Body of pancreas (tissue), 4 donors: ENCODE data around the gene HECTD3. TPM values are rescaled to one million over a fixed set of nuclear protein-coding genes. Genes with fewer than 3 reads are reported as not detected.

ENCODE experiments used
- ATAC-seq: fragments of 150-250 bp; one replicate; pipeline ENCODE4 v1.9.1; 2016
- DNase-seq, 4 donors: peaks; one replicate each; pipeline ENCODE4 v3.0.0-alpha.2; 2019
- H3K27ac ChIP-seq, 4 donors: fragments of 200-600 bp; sonication (generic); 1 replicate in 3 of 4; 2 replicates in 1 of 4; pipeline versions ENCODE4 v1.5.1 to v1.6.1; 2016 to 2019; ENCODE audit warnings: mild to moderate bottlenecking in 1 of 4, mixed read lengths in 1 of 4, moderate library complexity in 1 of 4
- H3K27me3 ChIP-seq, 2 donors: fragments of 200-600 bp; sonication (generic); one replicate each; pipeline ENCODE4 v1.6.0; 2016; ENCODE audit warnings: mild to moderate bottlenecking in 1 of 2
- H3K36me3 ChIP-seq, 2 donors: fragments of 200-600 bp; sonication (generic); replicated peaks in 1 of 2; 2 replicates each; pipeline ENCODE4 v1.5.1; 2016; ENCODE audit warnings: low read depth in 2 of 2; ENCODE audit not compliant: insufficient read depth in 1 of 2
- H3K4me1 ChIP-seq: fragments of 200-600 bp; sonication (generic); one replicate; pipeline ENCODE4 v1.6.0; 2016
- H3K4me3 ChIP-seq, 2 donors: fragments of 200-600 bp; sonication (generic); 1 replicate in 1 of 2; 2 replicates in 1 of 2; pipeline ENCODE4 v1.5.1; 2016 to 2019
- H3K9me3 ChIP-seq, 3 donors: fragments of 200-600 bp; sonication (generic); 1 replicate in 2 of 3; 2 replicates in 1 of 3; pipeline ENCODE4 v1.5.1; 2016
- POLR2A ChIP-seq, 3 donors: fragments of 450-650 bp; IDR thresholded peaks; one replicate each; pipeline ENCODE4 v1.6.1; 2016; ENCODE audit warnings: antibody characterized with exemption in 3 of 3, mild to moderate bottlenecking in 2 of 3
- WGBS, 2 donors: methylation state at CpG; one replicate each; pipeline ENCODE4 v1.1.5; 2017; 5-methylcytosine and 5-hydroxymethylcytosine counted together
- intact Hi-C: fragments of 100-400 bp; cut with DNase I; formaldehyde crosslinking; loops from one replicate; pipeline ENCODE4 v1.15.1; 2023
- total RNA-seq, 2 donors: library from RNA; depleted of rRNA; stranded (reverse); fragments of >200 nt; gene quantifications; one replicate each; pipeline ENCODE4 v1.1.0, GENCODE V29; 2016
- TF ChIP-seq, protein P1 (sequence below), 7 experiments: fragments of 450-650 bp in 4 of 7; fragments of 200-600 bp in 3 of 7; sonication (generic) in 3 of 7; IDR thresholded peaks; one replicate each; pipeline ENCODE4 v1.5.1; 2016 to 2019; ENCODE audit warnings: antibody characterized with exemption in 7 of 7

HECTD3 gene
- total RNA-seq, 2 donors from 2014 or later = 42.3 to 51.4 TPM

- DNase-seq (no peak), ATAC-seq (no peak)
- TF ChIP-seq, protein P1, sequence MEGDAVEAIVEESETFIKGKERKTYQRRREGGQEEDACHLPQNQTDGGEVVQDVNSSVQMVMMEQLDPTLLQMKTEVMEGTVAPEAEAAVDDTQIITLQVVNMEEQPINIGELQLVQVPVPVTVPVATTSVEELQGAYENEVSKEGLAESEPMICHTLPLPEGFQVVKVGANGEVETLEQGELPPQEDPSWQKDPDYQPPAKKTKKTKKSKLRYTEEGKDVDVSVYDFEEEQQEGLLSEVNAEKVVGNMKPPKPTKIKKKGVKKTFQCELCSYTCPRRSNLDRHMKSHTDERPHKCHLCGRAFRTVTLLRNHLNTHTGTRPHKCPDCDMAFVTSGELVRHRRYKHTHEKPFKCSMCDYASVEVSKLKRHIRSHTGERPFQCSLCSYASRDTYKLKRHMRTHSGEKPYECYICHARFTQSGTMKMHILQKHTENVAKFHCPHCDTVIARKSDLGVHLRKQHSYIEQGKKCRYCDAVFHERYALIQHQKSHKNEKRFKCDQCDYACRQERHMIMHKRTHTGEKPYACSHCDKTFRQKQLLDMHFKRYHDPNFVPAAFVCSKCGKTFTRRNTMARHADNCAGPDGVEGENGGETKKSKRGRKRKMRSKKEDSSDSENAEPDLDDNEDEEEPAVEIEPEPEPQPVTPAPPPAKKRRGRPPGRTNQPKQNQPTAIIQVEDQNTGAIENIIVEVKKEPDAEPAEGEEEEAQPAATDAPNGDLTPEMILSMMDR (IDR thresholded peaks at IDR 0.05) = no peak
- TF ChIP-seq POLR2A (IDR thresholded peaks at IDR 0.05) = no peak
- WGBS, 2 donors = 83 to 90% methylated on average over 5 of the region's 5 CpGs
- no peaks in the 10 kb centered on the region for H3K27me3 ChIP-seq
- intact Hi-C loops = no loop called here
- H3K4me1 ChIP-seq = no peaks in the 10 kb centered on the region
- no peak overlapping the region for H3K27ac ChIP-seq
- no peaks in the 10 kb centered on the region for H3K9me3 ChIP-seq
- H3K4me3 ChIP-seq = no peak overlapping the region
- no peaks in the 10 kb centered on the region for H3K36me3 ChIP-seq
Observed at GRCh38 chr1:45047032-45047431, 35.9 kb upstream of the HECTD3 start.

GRCh38 chr1:45044916-45045315 is 33.8 kb upstream of the HECTD3 start:
- intact Hi-C loops = no loop called here
- Histone ChIP-seq H3K4me1 (no peaks in the 10 kb centered on the region), H3K36me3 (no peaks in the 10 kb centered on the region), H3K9me3 (no peaks in the 10 kb centered on the region), H3K4me3 (no peak overlapping the region), H3K27me3 (no peaks in the 10 kb centered on the region), H3K27ac (no peak overlapping the region)
- WGBS, 2 donors = 92 to 94% methylated on average over 1 of the region's 1 CpG
- no peak for TF ChIP-seq POLR2A (IDR thresholded peaks at IDR 0.05)
- TF ChIP-seq, protein P1 (IDR thresholded peaks at IDR 0.05) = no peak
- DNase-seq = no peak
- ATAC-seq = no peak

- Histone ChIP-seq H3K4me1 (no peaks in the 10 kb centered on the region), H3K27me3 (no peaks in the 10 kb centered on the region), H3K36me3 (no peaks in the 10 kb centered on the region), H3K4me3 (no peak overlapping the region), H3K27ac (no peak overlapping the region), H3K9me3 (no peaks in the 10 kb centered on the region)
- DNase-seq (no peak), ATAC-seq (no peak)
- intact Hi-C loops = no loop called here
- no peak for TF ChIP-seq POLR2A (IDR thresholded peaks at IDR 0.05)
- TF ChIP-seq, protein P1 (IDR thresholded peaks at IDR 0.05) = no peak
- 81 to 84% methylated on average over 5 of the region's 5 CpGs for WGBS, 2 donors
Observed at GRCh38 chr1:45043094-45043493, 32.0 kb upstream of the HECTD3 start.

DNA sequence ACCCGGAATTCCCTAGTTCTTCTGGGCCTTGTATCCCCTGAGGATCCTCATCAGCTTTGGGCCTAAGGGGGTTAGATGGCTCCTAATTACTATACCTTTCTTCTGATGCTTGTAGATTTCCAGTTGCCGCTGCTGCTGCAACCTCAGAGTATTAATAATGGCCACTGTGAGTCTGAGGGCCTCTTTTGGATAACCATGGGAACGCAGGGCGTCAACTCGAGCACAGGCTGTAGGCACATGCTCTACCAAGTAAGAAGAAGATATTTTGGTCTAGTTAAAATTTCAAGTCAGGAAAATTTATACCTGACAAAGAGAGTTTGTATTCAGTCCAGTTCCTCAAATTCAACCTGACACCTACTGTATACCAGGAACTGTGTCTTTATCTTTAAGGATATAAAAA is 29.2 kb upstream of the HECTD3 start:
- intact Hi-C loops = no loop called here
- Histone ChIP-seq H3K4me3 (no peak overlapping the region), H3K4me1 (no peaks in the 10 kb centered on the region), H3K36me3 (no peaks in the 10 kb centered on the region), H3K9me3 (no peaks in the 10 kb centered on the region), H3K27ac (no peak overlapping the region), H3K27me3 (no peaks in the 10 kb centered on the region)
- WGBS, 2 donors = 89 to 95% methylated on average over 5 of the region's 5 CpGs
- TF ChIP-seq POLR2A (IDR thresholded peaks at IDR 0.05) = no peak
- TF ChIP-seq, protein P1 (IDR thresholded peaks at IDR 0.05) = no peak
- ATAC-seq = no peak
- DNase-seq = no peak

GRCh38 chr1:45038661-45039364 is 27.7 kb upstream of the HECTD3 start:
- Histone ChIP-seq H3K4me3 (no peak overlapping the region), H3K36me3 (no peaks in the 10 kb centered on the region), H3K27ac (no peak overlapping the region), H3K4me1 (no peaks in the 10 kb centered on the region), H3K27me3 (no peaks in the 10 kb centered on the region), H3K9me3 (no peaks in the 10 kb centered on the region)
- DNase-seq = no peak
- ATAC-seq = no peak
- intact Hi-C loops = no loop called here
- 82 to 83% methylated on average over 8 of the region's 8 CpGs for WGBS, 2 donors
- TF ChIP-seq, protein P1 (IDR thresholded peaks at IDR 0.05) = no peak
- TF ChIP-seq POLR2A (IDR thresholded peaks at IDR 0.05) = no peak
